Kidney (tissue), 14 donors: ENCODE results near the gene SLIT1. TPM values are rescaled to one million over a fixed set of nuclear protein-coding genes. Genes with fewer than 3 reads are reported as not detected.

Source experiments
- DNase-seq, 5 donors: peaks; one replicate each; pipeline ENCODE4 v3.0.0-alpha.2; 2013 to 2020
- FAIRE-seq: peaks from 2 replicates; lab custom pipeline; 2012; peaks lifted over from hg19 to GRCh38; lab: Jason Lieb, UNC
- H3K27ac ChIP-seq, 2 donors: one replicate each; pipeline ENCODE4 v1.7.0; 2013; ENCODE audit warnings: low read depth in 2 of 2, low read length in 2 of 2, inconsistent platforms in 1 of 2
- H3K27me3 ChIP-seq: one replicate; pipeline ENCODE4 v1.7.1; 2013; ENCODE audit warnings: low read length, inconsistent platforms; ENCODE audit not compliant: control insufficient read depth, insufficient read depth
- H3K36me3 ChIP-seq, 3 donors: one replicate each; pipeline versions ENCODE4 v1.7.0 to v1.7.1; 2013; ENCODE audit warnings: low read length in 3 of 3, control low read depth in 1 of 3, inconsistent platforms in 1 of 3; ENCODE audit not compliant: insufficient read depth in 3 of 3, control insufficient read depth in 2 of 3
- H3K4me1 ChIP-seq, 3 donors: one replicate each; pipeline versions ENCODE4 v1.7.0 to v1.7.1; 2013; ENCODE audit warnings: low read length in 3 of 3, inconsistent platforms in 1 of 3, low read depth in 1 of 3; ENCODE audit not compliant: control insufficient read depth in 2 of 3, insufficient read depth in 2 of 3
- H3K4me3 ChIP-seq, 3 donors: one replicate each; pipeline versions ENCODE4 v1.7.0 to v1.8.1; 2013; ENCODE audit warnings: low read length in 3 of 3, control low read depth in 1 of 3, inconsistent platforms in 1 of 3
- H3K9ac ChIP-seq, 3 donors: one replicate each; pipeline versions ENCODE4 v1.7.0 to v1.7.1; 2013; ENCODE audit warnings: low read length in 3 of 3, control low read depth in 1 of 3, inconsistent platforms in 1 of 3
- H3K9me3 ChIP-seq, 3 donors: one replicate each; pipeline versions ENCODE4 v1.7.0 to v1.7.1; 2013; ENCODE audit warnings: low read length in 3 of 3, control low read depth in 1 of 3, inconsistent platforms in 1 of 3; ENCODE audit not compliant: control insufficient read depth in 2 of 3, insufficient read depth in 1 of 3
- intact Hi-C: fragments of 100-400 bp; cut with DNase I; formaldehyde crosslinking; loops from one replicate; pipeline ENCODE4 v1.11.1; 2022
- polyA plus RNA-seq: library from polyadenylated mRNA; stranded (reverse); fragments of 350-450 nt; fragmentation: Illumina TruSeq; extraction: RNeasy Lipid Tissue Mini Kit (QIAGEN cat#74804); gene quantifications from one replicate; pipeline ENCODE4 v1.2.3, GENCODE V29; 2014; ENCODE audit warnings: low read depth, low replicate concordance; ENCODE audit not compliant: insufficient read depth
- total RNA-seq: library from RNA; stranded (reverse); fragmentation: NEBNext Ultra II Directional; extraction: Animal tissue kit (Norgen Biotek cat#: 25700); gene quantifications from one replicate; pipeline ENCODE4 v1.2.1, GENCODE V29; 2021
- TF ChIP-seq, protein P1 (sequence below): IDR thresholded peaks from 3 replicates; pipeline ENCODE4 v1.5.1; 2012; ENCODE audit warnings: mild to moderate bottlenecking, moderate library complexity, borderline replicate concordance; ENCODE audit not compliant: insufficient read depth; ENCODE audit errors: extremely low read depth
- donor health status: control.
- donor health status: control.
- donor health status: control.
- donor health status: control.
- donor health status: control.
- donor health status: DM: yes; HTN: yes; CAD: no.
- donor health status: Normal renal cell carcinoma (clear cell type).

Gene SLIT1
- total and polyA plus RNA-seq, 2 donors from 2014 or later = 0.06 to 0.35 TPM

GRCh38 chr10:97075421-97075820, 110.3 kb downstream of the SLIT1 start:
- intact Hi-C loops = loop anchor here (10.0 kb wide), 1 partner anchor 129 kb away; no protein-coding TSS in a partner anchor
- no peak for FAIRE-seq
- TF ChIP-seq, protein P1, sequence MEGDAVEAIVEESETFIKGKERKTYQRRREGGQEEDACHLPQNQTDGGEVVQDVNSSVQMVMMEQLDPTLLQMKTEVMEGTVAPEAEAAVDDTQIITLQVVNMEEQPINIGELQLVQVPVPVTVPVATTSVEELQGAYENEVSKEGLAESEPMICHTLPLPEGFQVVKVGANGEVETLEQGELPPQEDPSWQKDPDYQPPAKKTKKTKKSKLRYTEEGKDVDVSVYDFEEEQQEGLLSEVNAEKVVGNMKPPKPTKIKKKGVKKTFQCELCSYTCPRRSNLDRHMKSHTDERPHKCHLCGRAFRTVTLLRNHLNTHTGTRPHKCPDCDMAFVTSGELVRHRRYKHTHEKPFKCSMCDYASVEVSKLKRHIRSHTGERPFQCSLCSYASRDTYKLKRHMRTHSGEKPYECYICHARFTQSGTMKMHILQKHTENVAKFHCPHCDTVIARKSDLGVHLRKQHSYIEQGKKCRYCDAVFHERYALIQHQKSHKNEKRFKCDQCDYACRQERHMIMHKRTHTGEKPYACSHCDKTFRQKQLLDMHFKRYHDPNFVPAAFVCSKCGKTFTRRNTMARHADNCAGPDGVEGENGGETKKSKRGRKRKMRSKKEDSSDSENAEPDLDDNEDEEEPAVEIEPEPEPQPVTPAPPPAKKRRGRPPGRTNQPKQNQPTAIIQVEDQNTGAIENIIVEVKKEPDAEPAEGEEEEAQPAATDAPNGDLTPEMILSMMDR = no peak
- Histone ChIP-seq H3K9me3 (no peaks in the 10 kb centered on the region), H3K9ac (no peak overlapping the region), H3K4me3 (no peak overlapping the region), H3K27me3 (no peaks in the 10 kb centered on the region), H3K4me1 (no peaks in the 10 kb centered on the region), H3K36me3 (no peaks in the 10 kb centered on the region), H3K27ac (no peak overlapping the region)
- DNase-seq = no peak

DNA sequence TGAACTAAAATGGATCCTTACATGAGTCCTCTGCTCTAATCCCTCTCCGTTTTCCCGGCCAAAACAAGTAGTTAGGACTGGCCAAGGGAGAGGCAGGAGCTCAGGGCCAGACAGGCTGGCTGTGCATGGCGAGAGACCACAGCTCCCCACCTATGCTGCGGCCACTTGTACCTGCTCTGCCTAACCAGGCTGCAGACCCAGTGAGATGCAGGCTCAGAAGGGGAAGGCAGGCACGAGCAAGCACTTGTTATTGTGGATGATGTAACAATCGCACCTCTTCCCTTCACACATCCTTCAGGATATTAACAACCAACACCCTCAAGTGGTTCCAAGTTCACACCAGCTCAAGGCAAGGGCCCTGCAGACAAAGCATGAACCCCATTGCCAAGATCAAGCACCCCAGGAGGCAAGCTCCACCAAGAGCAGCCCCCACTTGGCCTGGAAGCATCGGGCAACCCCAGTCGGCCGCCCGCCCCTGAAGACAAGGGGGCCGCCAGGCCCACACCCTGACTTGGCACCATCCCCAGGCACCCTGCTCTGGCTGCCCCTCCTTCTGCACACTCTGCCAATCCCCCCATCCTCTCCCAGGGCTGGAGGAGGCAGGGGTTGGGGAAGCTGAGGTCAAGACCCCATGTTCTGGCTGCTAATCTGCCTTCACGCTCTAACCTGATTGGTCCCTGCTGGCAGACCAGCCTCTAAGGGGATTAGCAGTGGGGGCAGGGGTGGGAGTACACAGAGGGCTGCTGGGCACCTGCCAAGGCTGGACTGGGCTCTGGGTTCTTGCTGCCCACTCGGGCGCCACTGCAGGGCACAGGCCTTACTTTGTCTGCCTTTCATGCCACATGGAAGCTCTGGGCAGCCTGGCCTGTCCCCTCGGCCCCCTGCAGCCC, 111.3 kb downstream of the SLIT1 start:
- no peak overlapping the region for H3K4me3 ChIP-seq
- DNase-seq (no peak), FAIRE-seq (no peak)
- no peak overlapping the region for H3K9ac ChIP-seq
- H3K4me1 ChIP-seq = no peaks in the 10 kb centered on the region
- H3K9me3 ChIP-seq = peaks cover 0 to 3% (median 0%) of the 10 kb centered on the region in 3 donors
- H3K27me3 ChIP-seq = no peaks in the 10 kb centered on the region
- H3K27ac ChIP-seq = no peak overlapping the region
- TF ChIP-seq, protein P1 = no peak
- intact Hi-C loops = loop anchor here (10.0 kb wide), 1 partner anchor 130 kb away; no protein-coding TSS in a partner anchor
- no peaks in the 10 kb centered on the region for H3K36me3 ChIP-seq

GRCh38 chr10:97072851-97073665, 112.7 kb downstream of the SLIT1 start:
- H3K9me3 ChIP-seq = peaks cover 0 to 3% (median 0%) of the 10 kb centered on the region in 3 donors
- FAIRE-seq (peak; percentile 46), DNase-seq (peak; percentile 84 to 93 (median 90))
- H3K9ac ChIP-seq = no peak overlapping the region
- no peak overlapping the region for H3K27ac ChIP-seq
- H3K36me3 ChIP-seq = no peaks in the 10 kb centered on the region
- TF ChIP-seq, protein P1 = peak; percentile 89
- no peaks in the 10 kb centered on the region for H3K27me3 ChIP-seq
- H3K4me3 ChIP-seq = no peak overlapping the region
- intact Hi-C loops = loop anchor here (10.0 kb wide), 1 partner anchor 132 kb away; no protein-coding TSS in a partner anchor
- no peaks in the 10 kb centered on the region for H3K4me1 ChIP-seq
